ENCODE data around the gene GNA12.

Gene GNA12

GRCh38 chr7:2781636-2782035 lies 62.5 kb downstream of the GNA12 start:
- H3K4ac ChIP-seq (ENCODE audit: low read length): no peak overlapping the region
- no peak overlapping the region for H2BK12ac ChIP-seq (ENCODE audit: low read length)
- no peak overlapping the region for H4K8ac ChIP-seq (ENCODE audit: low read depth, low read length)
- no peak overlapping the region for H3K4me2 ChIP-seq (ENCODE audit: insufficient read depth, low read length, poor library complexity, severe bottlenecking)
- peaks cover 2 to 24% of the 10 kb centered on the region in 2 donors for H3K9me3 ChIP-seq (replicated peaks in 1 of 2; ENCODE audit: control insufficient read depth in 2 of 2, insufficient read depth in 1 of 2, low read depth in 1 of 2, low read length in 2 of 2)
- H3K9ac ChIP-seq (ENCODE audit: low read depth, low read length, poor library complexity): no peak overlapping the region
- no CpG with 5 or more reads among the region's 2 CpGs for WGBS, 2 donors (ENCODE audit: extremely low coverage in 2 of 2, insufficient read length in 2 of 2, insufficient replicate concordance in 1 of 2)
- H3K18ac ChIP-seq (ENCODE audit: low read length): no peak overlapping the region
- no peak overlapping the region for H3K14ac ChIP-seq (ENCODE audit: low read length)
- no peak overlapping the region for H3K4me3 ChIP-seq (ENCODE audit: low read length in 2 of 2)
- H3K36me3 ChIP-seq (replicated peaks in 1 of 2; ENCODE audit: control insufficient read depth in 2 of 2, insufficient read depth in 2 of 2, low read length in 2 of 2): peaks cover 4 to 39% of the 10 kb centered on the region in 2 donors
- no peak overlapping the region for H4K91ac ChIP-seq (ENCODE audit: low read depth, low read length, poor library complexity)
- no peak overlapping the region for H3K27ac ChIP-seq (replicated peaks; ENCODE audit: low read length)
- no peaks in the 10 kb centered on the region for H3K4me1 ChIP-seq (ENCODE audit: control insufficient read depth in 2 of 2, insufficient read depth in 1 of 2, low read depth in 1 of 2, low read length in 2 of 2)
- H2AFZ ChIP-seq (ENCODE audit: low read length): no peak overlapping the region
- H2BK15ac ChIP-seq (ENCODE audit: low read length): no peak overlapping the region
- H2BK5ac ChIP-seq (ENCODE audit: low read length): no peak overlapping the region
- H3K23ac ChIP-seq (ENCODE audit: low read depth, low read length, poor library complexity): no peak overlapping the region
- H3K27me3 ChIP-seq (ENCODE audit: control insufficient read depth in 3 of 3, insufficient read depth in 3 of 3, low read depth in 1 of 3, low read length in 3 of 3): no peaks in the 10 kb centered on the region
- H3K79me1 ChIP-seq (ENCODE audit: low read depth, low read length): no peaks in the 10 kb centered on the region
- no peak overlapping the region for H2BK120ac ChIP-seq (ENCODE audit: low read depth, low read length)
- DNase-seq (ENCODE audit: low spot score): no peak
- no peak overlapping the region for H2AK5ac ChIP-seq (ENCODE audit: low read depth, low read length)

GRCh38 chr7:2779051-2779450 lies 65.1 kb downstream of the GNA12 start:
- Histone ChIP-seq H3K4me3 (ENCODE audit: low read length in 2 of 2) (no peak overlapping the region), H2BK5ac (ENCODE audit: low read length) (no peak overlapping the region), H3K4ac (ENCODE audit: low read length) (no peak overlapping the region), H3K9ac (ENCODE audit: low read depth, low read length, poor library complexity) (no peak overlapping the region), H3K36me3 (replicated peaks in 1 of 2; ENCODE audit: control insufficient read depth in 2 of 2, insufficient read depth in 2 of 2, low read length in 2 of 2) (peaks cover 4 to 27% of the 10 kb centered on the region in 2 donors), H3K79me1 (ENCODE audit: low read depth, low read length) (no peaks in the 10 kb centered on the region), H4K8ac (ENCODE audit: low read depth, low read length) (no peak overlapping the region), H2BK12ac (ENCODE audit: low read length) (no peak overlapping the region), H4K91ac (ENCODE audit: low read depth, low read length, poor library complexity) (no peak overlapping the region), H3K27me3 (ENCODE audit: control insufficient read depth in 3 of 3, insufficient read depth in 3 of 3, low read depth in 1 of 3, low read length in 3 of 3) (no peaks in the 10 kb centered on the region), H3K4me2 (ENCODE audit: insufficient read depth, low read length, poor library complexity, severe bottlenecking) (no peak overlapping the region), H3K9me3 (replicated peaks in 1 of 2; ENCODE audit: control insufficient read depth in 2 of 2, insufficient read depth in 1 of 2, low read depth in 1 of 2, low read length in 2 of 2) (peaks cover 2 to 20% of the 10 kb centered on the region in 2 donors), H2BK15ac (ENCODE audit: low read length) (no peak overlapping the region), H3K27ac (replicated peaks; ENCODE audit: low read length) (no peak overlapping the region), H3K14ac (ENCODE audit: low read length) (no peak overlapping the region), H3K4me1 (ENCODE audit: control insufficient read depth in 2 of 2, insufficient read depth in 1 of 2, low read depth in 1 of 2, low read length in 2 of 2) (no peaks in the 10 kb centered on the region), H3K18ac (ENCODE audit: low read length) (no peak overlapping the region), H2AK5ac (ENCODE audit: low read depth, low read length) (no peak overlapping the region), H2AFZ (ENCODE audit: low read length) (no peak overlapping the region), H3K23ac (ENCODE audit: low read depth, low read length, poor library complexity) (no peak overlapping the region), H2BK120ac (ENCODE audit: low read depth, low read length) (no peak overlapping the region)
- WGBS, 2 donors (ENCODE audit: extremely low coverage in 2 of 2, insufficient read length in 2 of 2, insufficient replicate concordance in 1 of 2): no CpG with 5 or more reads among the region's 8 CpGs
- DNase-seq (ENCODE audit: low spot score): no peak

GRCh38 chr7:2777898-2778535 lies 66.1 kb downstream of the GNA12 start:
- Histone ChIP-seq H3K4me3 (ENCODE audit: low read length in 2 of 2) (no peak overlapping the region), H3K23ac (ENCODE audit: low read depth, low read length, poor library complexity) (no peak overlapping the region), H3K36me3 (replicated peaks in 1 of 2; ENCODE audit: control insufficient read depth in 2 of 2, insufficient read depth in 2 of 2, low read length in 2 of 2) (peaks cover 2 to 29% of the 10 kb centered on the region in 2 donors), H3K27me3 (ENCODE audit: control insufficient read depth in 3 of 3, insufficient read depth in 3 of 3, low read depth in 1 of 3, low read length in 3 of 3) (no peaks in the 10 kb centered on the region), H3K9ac (ENCODE audit: low read depth, low read length, poor library complexity) (no peak overlapping the region), H3K9me3 (replicated peaks in 1 of 2; ENCODE audit: control insufficient read depth in 2 of 2, insufficient read depth in 1 of 2, low read depth in 1 of 2, low read length in 2 of 2) (peaks cover 2 to 16% of the 10 kb centered on the region in 2 donors), H2BK120ac (ENCODE audit: low read depth, low read length) (no peak overlapping the region), H3K18ac (ENCODE audit: low read length) (no peak overlapping the region), H4K8ac (ENCODE audit: low read depth, low read length) (no peak overlapping the region), H3K4ac (ENCODE audit: low read length) (no peak overlapping the region), H2BK12ac (ENCODE audit: low read length) (no peak overlapping the region), H4K91ac (ENCODE audit: low read depth, low read length, poor library complexity) (no peak overlapping the region), H3K4me2 (ENCODE audit: insufficient read depth, low read length, poor library complexity, severe bottlenecking) (no peak overlapping the region), H3K79me1 (ENCODE audit: low read depth, low read length) (peaks cover 2% of the 10 kb centered on the region), H3K4me1 (ENCODE audit: control insufficient read depth in 2 of 2, insufficient read depth in 1 of 2, low read depth in 1 of 2, low read length in 2 of 2) (no peaks in the 10 kb centered on the region), H3K14ac (ENCODE audit: low read length) (no peak overlapping the region), H3K27ac (replicated peaks; ENCODE audit: low read length) (no peak overlapping the region), H2BK5ac (ENCODE audit: low read length) (no peak overlapping the region), H2BK15ac (ENCODE audit: low read length) (no peak overlapping the region), H2AFZ (ENCODE audit: low read length) (no peak overlapping the region), H2AK5ac (ENCODE audit: low read depth, low read length) (no peak overlapping the region)
- WGBS, 2 donors (ENCODE audit: extremely low coverage in 2 of 2, insufficient read length in 2 of 2, insufficient replicate concordance in 1 of 2): no CpG with 5 or more reads among the region's 8 CpGs
- DNase-seq (ENCODE audit: low spot score): no peak

GRCh38 chr7:2776401-2776800 lies 67.7 kb downstream of the GNA12 start:
- H3K27ac ChIP-seq (replicated peaks; ENCODE audit: low read length): no peak overlapping the region
- H3K23ac ChIP-seq (ENCODE audit: low read depth, low read length, poor library complexity): peak overlapping the region; percentile 46
- no peak overlapping the region for H2AFZ ChIP-seq (ENCODE audit: low read length)
- DNase-seq (ENCODE audit: low spot score): no peak
- no peak overlapping the region for H2AK5ac ChIP-seq (ENCODE audit: low read depth, low read length)
- H3K4me2 ChIP-seq (ENCODE audit: insufficient read depth, low read length, poor library complexity, severe bottlenecking): no peak overlapping the region
- no peak overlapping the region for H2BK120ac ChIP-seq (ENCODE audit: low read depth, low read length)
- WGBS, 2 donors (ENCODE audit: extremely low coverage in 2 of 2, insufficient read length in 2 of 2, insufficient replicate concordance in 1 of 2): no CpG with 5 or more reads among the region's 12 CpGs
- peaks cover 2 to 31% of the 10 kb centered on the region in 2 donors for H3K36me3 ChIP-seq (replicated peaks in 1 of 2; ENCODE audit: control insufficient read depth in 2 of 2, insufficient read depth in 2 of 2, low read length in 2 of 2)
- H3K4ac ChIP-seq (ENCODE audit: low read length): no peak overlapping the region
- no peak overlapping the region for H2BK5ac ChIP-seq (ENCODE audit: low read length)
- H3K9ac ChIP-seq (ENCODE audit: low read depth, low read length, poor library complexity): no peak overlapping the region
- no peaks in the 10 kb centered on the region for H3K4me1 ChIP-seq (ENCODE audit: control insufficient read depth in 2 of 2, insufficient read depth in 1 of 2, low read depth in 1 of 2, low read length in 2 of 2)
- H4K8ac ChIP-seq (ENCODE audit: low read depth, low read length): no peak overlapping the region
- no peak overlapping the region for H3K18ac ChIP-seq (ENCODE audit: low read length)
- H3K27me3 ChIP-seq (ENCODE audit: control insufficient read depth in 3 of 3, insufficient read depth in 3 of 3, low read depth in 1 of 3, low read length in 3 of 3): no peaks in the 10 kb centered on the region
- H3K4me3 ChIP-seq (ENCODE audit: low read length in 2 of 2): no peak overlapping the region
- H3K9me3 ChIP-seq (replicated peaks in 1 of 2; ENCODE audit: control insufficient read depth in 2 of 2, insufficient read depth in 1 of 2, low read depth in 1 of 2, low read length in 2 of 2): peaks cover under 1 to 4% of the 10 kb centered on the region in 2 donors
- H4K91ac ChIP-seq (ENCODE audit: low read depth, low read length, poor library complexity): no peak overlapping the region
- peak overlapping the region; percentile 61 for H3K14ac ChIP-seq (ENCODE audit: low read length)
- H2BK15ac ChIP-seq (ENCODE audit: low read length): no peak overlapping the region
- no peak overlapping the region for H2BK12ac ChIP-seq (ENCODE audit: low read length)
- peaks cover 2% of the 10 kb centered on the region for H3K79me1 ChIP-seq (ENCODE audit: low read depth, low read length)

Measured in neuronal stem cell (in vitro differentiated cells).